M059J (cell line): ENCODE data around the gene DLGAP1. TPM values are rescaled to one million over a fixed set of nuclear protein-coding genes. Genes with fewer than 3 reads are reported as not detected.

ENCODE experiments used
- DNase-seq: peaks from one replicate; pipeline ENCODE4 v3.0.0-alpha.2; 2012; ENCODE audit warnings: low read depth
- total RNA-seq: library from RNA; depleted of rRNA; stranded (reverse); fragments of >200 nt; shearing (Covaris generic); gene quantifications from 2 replicates; pipeline ENCODE4 v1.2.3, GENCODE V29; 2014

The DLGAP1 gene
- total RNA-seq, 1 experiment from 2014 or later, result not detected

DNA sequence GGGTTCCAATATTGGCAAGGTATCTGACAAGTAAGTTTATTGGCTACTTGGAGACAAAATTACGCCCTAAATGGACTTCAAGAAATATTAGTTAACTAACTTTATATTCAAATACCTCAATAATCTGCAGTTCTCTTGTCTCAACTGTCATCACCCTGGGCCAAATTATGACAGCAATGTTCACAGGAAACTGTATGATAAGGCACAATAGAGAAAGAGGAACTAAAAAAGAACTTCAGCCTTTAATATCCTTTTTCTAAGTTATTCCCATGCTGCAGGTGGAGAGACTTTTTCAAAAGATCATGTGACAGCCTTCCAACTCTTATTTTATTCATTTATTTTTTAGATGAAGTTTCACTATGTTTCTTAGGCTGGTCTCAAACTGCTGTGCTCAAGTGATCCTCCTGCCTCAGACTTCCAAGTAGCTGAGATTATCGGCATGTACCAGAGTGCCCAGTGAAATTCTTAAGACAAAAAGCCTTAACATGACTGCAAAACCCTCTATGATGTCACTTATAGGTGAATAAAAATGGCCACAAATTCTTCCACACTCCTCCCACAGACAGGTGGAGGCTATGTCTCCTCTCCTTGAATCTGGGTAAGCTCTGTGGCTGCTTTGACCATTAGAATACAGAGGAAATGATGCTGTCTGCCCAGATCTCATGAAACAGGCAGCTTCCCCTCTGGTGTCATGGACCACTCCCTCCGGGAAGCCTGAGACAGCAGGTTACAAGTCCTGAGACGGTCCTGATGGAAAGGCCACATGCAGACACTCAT, 794.2 kb downstream of the DLGAP1 start:
- DNase-seq, result no peak

DNA sequence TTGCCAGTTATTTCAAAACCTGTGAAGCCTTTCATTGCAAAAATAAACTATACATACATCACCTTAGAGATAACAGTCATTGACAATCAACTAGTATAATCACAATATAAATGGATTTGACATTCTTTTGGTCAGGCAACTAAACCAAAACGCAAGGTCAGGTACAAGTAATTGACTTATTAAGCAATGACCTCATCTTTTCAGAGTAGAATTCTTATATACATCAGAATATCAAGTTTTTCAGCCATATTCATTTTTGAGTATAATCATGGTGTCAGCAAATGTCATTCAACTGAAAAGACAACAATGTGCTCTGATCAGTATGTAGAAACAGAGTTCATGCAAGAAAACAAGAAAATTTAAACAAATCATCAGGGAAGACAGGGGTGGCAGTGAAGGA, 796.6 kb downstream of the DLGAP1 start:
- DNase-seq, result no peak

DNA sequence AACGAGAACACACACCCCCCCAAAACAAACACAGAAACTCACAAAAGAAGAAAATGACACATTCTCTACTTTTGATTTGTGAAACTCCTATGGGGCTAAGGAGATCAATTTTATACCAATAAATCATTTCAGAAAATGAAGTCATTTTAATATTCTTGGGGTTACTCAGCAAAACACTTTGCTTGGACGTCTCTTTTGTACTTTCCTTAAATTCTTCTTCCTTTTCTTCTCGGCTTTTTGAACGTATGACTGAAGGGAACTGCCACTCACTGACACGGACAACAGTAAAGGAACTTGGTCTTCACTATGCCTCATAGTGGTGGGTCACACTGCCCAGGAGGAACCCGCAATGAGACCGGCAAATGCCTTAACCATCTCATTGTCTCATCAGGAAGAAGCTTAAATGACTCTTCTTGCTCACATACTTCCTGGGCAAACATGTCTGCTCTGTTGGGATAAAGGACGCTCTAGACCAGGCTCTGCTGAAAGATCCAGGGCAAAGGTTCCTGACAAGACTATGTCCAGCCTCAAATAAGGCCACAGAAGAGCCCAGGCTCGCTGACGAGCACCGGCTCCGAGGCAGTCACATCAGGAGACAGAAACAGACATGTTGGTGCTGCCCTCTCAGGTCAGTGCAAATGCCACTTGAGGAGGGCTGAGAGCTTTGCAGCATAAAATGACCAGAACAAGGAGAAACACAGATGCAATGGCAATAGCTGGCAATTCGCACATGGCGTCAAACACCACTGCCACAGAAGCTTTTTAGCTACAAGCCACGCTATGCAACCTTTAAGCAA, 799.7 kb downstream of the DLGAP1 start:
- DNase-seq, result no peak

DNA sequence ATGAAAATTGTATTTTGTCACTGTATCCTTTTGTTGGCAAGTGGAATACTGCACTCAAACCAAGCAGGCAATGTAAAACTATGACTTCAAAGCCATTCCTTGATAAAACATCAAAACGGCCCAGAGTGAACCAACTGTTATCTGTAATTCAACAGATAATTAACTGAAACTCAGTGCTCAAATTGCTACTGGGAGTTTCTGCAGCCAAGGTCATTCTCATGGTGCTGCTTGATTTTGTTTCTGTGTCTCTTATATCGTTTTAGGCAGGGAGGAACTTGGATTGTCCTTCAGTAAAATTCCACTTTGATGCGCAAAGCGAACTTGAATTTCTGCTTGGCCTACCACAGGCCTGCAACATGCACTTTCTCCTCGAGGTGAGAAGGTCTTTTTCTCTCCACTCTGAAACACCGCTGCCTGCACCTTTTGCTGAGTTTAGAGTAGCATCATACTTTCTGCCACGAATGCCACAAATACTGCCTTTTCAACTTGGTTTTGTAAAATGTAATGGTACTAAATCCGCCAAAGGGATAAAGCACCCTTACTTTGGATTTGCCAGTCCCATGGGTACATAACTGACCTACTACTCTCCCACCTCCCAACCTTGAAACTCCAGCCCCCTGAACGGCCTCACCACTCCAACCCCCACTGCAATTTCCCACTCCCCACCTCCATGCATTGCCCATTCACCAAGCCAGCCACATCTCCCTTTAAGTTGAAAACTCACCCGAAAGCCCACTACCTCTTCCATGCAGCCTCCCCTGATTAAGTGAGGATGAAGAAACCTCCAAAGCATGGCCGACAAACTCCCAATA, 800.5 kb downstream of the DLGAP1 start:
- DNase-seq, result no peak

DNA sequence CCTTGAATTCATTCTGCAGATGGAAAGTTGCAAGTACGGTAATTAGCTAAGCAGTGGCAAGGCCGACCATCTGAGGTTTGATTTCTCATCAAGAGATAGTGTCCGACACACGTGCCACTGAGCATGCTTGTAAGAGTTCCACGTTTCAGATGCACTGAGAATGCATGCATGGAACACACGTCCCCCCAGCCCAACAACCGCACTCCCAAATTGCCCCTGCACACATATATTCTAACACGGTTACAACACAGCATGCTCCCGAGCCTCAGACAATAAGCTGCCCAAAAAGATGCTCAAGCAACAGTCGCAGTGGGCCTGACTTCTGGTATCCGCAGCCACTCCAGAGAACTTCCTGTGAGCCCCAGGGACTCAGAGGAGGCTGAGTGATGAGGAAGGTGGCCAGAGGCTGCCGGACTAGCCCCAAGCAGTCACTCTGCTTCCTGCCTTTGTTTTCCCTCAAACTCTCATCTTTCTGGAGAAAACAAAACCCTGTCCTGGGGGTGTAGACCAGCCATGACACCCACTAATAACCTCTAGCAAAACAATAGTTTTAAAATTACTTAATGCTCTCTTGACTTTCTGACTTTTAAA, 801.2 kb downstream of the DLGAP1 start:
- no peak for DNase-seq

DNA sequence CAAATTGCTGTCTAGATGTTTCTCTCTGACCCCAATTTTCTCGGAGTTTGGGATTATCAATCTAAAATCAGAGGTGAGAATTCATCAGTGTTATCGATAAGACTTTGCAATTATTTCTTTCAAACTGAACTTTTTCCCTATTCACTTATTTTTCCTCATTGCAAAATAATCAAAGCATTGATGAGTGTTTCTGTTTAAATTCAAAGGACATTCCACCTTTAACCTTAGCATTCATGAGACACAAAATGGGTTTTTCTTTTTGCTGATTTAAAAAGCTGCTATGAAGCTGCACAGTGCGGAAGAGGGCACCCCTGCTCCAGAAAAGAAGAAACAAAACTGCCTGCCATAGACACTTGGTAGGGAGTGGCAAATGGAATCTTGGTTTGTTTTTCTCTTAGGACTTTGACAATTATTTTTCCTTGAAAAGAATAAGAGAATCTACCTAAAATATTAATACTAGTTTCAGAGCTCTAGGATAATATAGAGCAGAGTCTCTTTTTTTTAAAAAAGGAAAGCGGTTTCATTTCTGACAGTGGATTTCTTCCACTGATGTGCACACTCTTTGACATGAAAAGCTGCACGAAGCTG, 801.8 kb downstream of the DLGAP1 start:
- DNase-seq, result no peak

DNA sequence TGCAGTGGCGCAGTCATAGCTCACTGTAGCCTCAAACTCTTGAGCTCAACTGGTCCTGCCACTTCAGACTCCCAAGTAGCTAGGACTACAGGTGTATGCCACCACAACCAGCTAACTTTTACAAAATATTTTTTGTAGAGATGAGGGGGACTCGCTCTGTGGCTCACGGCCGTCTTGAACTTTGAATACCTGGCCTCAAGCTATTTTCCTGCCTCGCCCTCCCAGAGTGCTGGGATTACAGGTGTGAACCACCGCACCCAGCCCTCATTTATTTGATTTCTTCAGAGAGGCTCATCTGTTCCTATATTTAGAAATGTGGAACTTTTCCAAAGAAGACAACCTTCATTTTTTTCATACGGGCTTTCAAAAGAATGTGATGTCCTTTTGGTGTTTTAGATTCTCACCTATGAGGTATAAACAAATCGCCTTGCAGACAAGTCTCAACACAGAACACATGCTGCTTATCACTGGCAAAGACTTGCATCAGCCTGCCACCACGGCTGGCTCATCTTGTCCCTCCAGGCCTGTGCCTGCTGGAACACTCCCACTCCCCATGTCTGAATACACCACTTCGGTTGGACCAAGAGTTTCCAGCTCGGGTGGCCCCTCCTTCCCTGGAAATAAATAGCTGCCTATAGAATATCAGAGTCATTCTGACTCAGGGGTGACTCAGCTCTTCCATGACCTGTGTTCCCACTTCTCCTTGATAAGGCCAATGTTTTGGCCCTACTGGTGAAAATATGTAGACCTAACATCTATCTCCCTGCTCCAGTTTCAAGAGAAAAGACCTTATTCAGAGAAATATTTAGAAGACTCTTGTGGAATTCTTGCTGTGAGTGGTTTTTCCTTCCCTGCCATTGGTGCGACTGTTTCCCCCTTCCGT, 802.5 kb downstream of the DLGAP1 start:
- DNase-seq, result peak; percentile 98

DNA sequence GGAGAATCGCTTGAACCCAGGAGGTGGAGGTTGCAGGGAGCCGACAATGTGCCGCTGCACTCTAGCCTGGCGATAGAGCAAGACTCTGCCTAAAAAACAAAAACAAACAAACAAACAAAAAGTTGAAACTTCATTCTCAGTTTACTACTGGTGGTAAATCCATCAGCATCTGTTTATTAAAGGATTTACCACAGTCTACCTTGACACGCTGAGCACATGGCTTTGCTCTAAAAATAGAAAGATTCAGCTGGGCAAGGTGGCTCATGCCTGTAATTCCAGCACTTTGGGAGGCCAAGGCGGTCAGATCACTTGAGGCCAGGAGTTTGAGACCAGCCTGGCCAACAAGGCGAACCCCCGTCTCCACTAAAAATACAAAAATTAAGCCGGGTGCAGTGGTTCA, 803.8 kb downstream of the DLGAP1 start:
- peak; percentile 26 for DNase-seq

DNA sequence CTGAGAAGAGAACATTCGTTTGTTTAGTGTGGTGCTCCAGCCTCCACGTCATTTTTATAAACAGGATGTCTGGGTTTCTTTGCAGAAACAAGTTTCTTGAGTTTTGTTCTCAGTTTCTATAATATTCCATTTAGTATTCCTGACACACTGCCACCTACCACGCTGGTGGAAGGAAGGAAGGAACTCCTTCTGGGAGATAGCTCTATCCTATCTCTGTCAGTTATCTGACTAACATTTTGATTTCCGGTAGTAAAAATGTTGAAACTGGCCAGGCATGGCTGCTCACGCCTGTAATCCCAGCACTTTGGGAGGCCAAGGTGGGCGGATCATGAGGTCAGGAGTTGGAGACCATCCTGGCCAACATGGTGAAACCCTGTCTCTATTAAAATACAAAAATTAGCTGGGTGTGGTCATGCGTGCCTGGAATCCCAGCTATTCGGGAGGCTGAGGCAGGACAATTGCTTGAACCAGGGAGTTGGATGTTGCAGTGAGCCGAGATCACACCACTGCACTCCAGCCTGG, 804.5 kb downstream of the DLGAP1 start:
- DNase-seq, result peak; percentile 52

DNA sequence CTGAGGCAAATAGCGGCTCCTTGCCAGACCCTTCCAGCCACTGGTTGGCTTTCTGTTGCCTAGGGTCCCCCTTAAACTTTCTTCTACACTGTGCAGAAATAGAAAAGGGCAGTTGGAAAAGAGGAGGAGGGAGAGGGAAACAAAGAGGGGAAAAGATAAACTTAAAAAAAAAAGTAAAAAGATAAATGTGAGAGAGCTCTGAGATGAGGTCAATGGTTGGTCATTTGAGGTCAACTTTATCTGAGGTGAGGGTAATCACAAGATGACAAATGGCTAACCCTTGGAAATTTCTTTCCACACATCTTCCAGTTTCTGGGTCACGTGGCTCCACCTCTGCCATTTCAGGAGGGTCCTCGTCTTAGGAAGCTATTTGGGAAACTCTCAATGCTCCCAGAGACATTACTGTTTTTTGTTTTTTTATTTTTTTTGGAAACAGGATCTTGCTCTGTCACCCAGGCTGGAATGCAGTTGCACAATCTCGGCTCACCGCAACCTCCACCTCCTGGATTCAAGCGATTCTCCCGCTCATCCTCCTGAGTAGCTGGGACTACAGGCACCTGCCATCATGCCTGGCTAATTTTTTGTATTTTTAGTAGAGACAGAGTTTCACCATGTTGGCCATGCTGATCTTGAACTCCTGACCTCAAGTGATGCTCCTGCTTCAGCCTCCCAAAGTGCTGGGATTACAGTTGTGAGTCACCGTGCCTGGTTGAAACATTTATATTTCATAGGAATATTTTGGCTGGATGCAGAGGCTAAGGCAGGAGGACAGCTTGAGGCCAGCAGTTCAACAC, 805.3 kb downstream of the DLGAP1 start:
- peak; percentile 90 for DNase-seq

DNA sequence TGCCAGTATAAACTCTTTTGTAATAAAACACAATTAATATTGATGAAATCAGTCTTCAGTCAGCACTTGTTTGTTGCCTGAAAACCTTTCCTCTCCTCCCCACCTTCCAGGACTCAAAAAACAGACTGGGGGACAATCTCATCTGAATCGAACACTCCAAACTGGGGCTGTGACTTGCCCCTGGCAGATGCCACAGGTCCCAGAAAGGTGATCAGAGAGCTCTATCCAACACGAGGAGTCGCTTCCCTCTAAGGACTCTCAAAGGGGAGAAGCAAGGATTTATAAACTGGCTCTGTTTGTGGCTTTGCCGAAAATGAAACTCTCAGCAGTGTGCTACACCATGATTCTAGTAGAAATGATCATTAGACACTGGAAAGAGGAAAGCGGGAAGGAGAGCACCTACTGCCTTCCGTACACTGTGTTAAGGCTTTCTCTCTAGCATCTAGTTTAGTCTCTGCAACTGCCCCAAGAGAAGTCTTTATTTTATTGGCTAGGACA, 805.9 kb downstream of the DLGAP1 start:
- no peak for DNase-seq

DNA sequence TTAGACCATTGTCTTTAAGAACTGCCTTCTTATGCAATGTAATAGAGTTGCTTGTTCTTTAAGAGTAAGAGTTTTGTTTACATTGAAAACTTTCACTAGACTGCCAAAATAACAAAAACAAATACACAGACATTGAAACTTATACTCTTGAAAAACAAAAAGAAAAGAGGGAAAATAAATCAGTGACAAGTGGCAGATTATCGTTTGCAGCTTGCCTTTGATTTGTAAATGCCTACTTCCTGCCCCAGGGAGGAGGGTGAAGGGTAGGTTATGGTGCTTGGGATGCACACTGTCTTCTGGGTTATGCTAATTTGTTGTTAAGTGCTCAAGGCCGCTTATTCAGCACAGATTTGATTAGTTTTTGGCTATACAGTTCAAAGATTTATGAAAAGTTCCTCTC, 806.5 kb downstream of the DLGAP1 start:
- DNase-seq, result no peak

DNA sequence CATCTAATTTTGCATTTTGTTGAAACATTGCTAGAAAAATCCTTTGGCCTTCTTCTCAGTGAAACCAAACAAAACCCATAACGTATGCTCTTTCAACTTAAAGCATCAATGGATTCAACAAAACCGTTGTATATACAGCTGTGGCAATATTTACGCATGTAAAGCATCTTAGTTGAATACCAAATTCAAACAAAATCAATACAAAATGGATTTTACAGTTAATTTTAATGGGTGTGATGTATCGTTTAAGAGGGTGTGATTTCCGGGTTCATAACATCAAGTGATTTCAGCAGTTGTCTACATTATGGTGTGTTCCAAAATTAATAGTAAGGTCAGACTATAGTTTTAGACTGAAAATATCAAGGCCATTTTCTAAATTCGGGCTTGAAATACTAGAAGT, 806.9 kb downstream of the DLGAP1 start:
- no peak for DNase-seq

DNA sequence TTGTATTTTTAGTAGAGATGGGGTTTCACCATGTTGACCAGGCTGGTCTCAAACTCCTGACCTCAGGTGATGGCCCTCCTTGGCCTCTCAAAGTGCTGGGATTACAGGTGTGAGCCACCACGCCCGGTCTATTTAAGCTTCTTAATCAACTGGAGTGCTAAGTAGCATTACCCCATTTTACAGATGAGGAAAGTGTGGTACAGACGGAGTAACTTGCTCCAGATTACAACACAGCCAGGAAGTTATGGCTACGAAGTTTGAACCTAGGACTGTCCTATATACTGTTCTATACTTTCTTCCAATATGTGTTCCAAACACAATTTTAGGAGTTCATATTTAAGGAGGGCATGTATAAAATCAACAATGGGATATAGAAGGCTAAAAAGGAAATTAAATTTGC, 807.5 kb downstream of the DLGAP1 start:
- no peak for DNase-seq

DNA sequence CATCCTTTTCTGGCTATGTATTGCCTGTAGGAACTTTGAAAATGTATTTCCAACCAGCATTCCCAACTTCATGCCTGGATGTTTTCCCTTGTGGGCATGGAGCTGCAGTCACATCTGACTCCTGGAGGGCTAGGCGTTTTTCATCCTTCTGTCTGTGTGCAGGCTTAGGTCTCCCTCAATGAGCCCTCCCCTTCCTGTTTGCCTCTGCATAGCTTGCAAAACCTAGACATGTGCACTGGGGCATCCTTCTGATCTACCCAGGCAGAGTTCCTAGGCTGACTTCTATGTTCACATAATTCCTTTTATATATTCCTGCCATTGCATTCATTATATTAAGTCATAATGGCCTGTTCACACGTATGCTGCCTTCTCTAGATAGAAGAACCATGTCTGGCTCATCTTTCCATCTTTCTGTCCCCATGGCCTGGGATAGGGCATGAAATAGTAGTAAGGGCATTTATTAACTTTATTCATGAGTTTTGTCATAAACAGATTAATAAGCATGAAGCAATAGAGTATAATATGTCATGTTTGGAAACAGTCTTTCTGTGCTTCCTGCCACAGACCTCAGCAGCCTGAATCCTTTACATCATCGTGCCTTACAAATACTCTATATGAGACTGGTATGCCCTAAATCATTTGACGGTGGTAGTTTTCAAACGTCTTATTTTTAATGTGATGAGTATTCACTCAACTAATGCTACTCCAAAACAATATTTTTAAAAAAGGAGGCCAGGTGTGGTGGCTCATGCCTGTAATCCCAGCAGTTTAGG, 809.5 kb downstream of the DLGAP1 start:
- no peak for DNase-seq

DNA sequence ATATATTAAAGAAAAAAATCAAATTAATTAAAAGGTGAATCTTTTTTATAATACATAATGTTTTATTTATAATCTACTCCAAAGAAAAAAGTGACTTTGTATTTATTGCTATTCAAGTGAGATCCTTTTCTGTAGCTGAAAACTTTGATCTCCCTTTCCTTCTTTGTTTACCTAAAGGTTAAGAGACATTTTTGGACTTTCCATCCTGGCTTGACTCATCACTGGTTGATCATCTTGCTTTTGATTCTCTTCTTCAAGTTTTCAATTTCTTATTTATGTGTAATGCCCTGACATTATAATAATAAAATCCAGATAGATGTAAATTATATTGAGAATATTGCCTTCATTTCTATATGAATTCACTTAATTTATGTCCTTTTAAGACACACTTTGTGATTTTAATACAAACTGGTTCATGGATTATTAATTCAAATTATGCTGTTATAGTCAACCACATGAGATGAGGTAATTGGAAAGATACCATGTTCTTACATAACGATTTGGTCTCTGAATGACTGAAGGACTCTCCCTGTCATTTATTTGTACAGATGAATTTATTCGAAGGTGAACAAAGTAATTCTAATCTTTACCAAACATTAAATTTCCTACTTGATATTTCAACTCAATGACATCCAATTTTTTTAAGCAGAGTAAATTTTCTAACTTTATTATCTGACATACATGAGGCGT, 820.7 kb downstream of the DLGAP1 start:
- DNase-seq, result no peak

DNA sequence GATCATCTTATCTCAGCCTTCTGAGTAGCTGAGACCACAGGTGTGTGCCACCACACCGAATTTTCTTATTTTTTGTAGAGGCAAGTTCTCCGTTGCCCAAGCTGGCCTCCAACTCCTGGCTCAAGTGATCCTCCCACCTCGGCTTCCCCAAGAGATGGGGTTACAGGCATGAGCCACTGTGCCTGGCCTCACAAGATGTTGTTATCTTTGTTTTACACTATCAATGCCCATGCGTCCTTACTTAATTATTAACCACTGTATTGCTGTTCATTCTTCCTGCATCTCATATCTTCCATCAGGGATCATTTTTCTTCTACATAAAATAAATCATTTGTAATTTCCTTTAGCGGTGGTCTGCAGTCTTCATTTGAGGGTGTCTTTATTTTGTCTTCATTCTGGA, 823.2 kb downstream of the DLGAP1 start:
- DNase-seq, result no peak

DNA sequence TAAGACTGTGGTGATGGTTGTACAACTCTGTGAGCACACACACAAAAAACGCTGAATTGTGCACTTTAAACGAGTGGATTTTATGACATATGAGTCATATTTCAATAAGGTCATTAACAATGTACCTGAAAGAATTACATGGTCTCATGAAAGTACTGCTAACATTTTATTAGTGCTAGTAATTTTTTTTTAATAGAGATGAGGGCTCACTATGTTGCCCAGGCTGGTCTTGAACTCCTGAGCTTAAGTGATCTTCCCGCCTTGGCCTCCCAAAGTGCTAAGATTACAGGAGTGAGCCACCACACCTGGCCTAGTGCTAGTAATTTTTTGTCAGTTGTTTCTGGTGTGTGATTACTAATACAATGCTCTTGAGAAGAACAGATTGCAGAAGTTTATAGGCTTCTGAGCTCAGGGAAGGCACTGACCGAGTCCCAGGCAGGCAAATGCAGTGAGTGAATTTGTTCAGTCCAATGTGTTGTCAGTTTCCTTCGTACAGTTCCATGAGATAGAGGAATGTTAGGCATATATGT, 828.1 kb downstream of the DLGAP1 start:
- DNase-seq, result peak; percentile 36
